HepG2 (cell line): Measurements from ENCODE around the gene GLUD2. TPM values are rescaled to one million over a fixed set of nuclear protein-coding genes. Genes with fewer than 3 reads are reported as not detected.

Source experiments
- ATAC-seq: fragments of 200-7000 bp; cut with Tn5 transposase; 3 replicates; pipeline ENCODE4 v1.9.1; 2020; ENCODE audit warnings: mild to moderate bottlenecking, moderate library complexity
- BruUV-seq: library from RNA; stranded (reverse); fragments of 400-500 nt; replicated peaks from 2 replicates; lab custom pipeline; 2021; lab: Mats Ljungman, UMichigan
- CTCF ChIA-PET: fragments of 300-600 bp; formaldehyde crosslinking; extraction: SDS; loops from one replicate; lab custom pipeline; 2021; ENCODE audit warnings: low total read pairs, inconsistent platforms, low intra/inter-chr PET ratio; lab: Yijun Ruan, JAX
- POLR2A ChIA-PET: fragments of 350-600 bp; sonication (Branson Sonifier 250); formaldehyde crosslinking; loops from one replicate; lab custom pipeline; 2020; ENCODE audit warnings: antibody characterized with exemption, inconsistent platforms; lab: Yijun Ruan, JAX
- DNase-seq: peaks from one replicate; pipeline ENCODE4 v3.0.0-alpha.2; 2015; ENCODE audit warnings: low spot score
- FAIRE-seq: peaks from 3 replicates; lab custom pipeline; 2011; peaks lifted over from hg19 to GRCh38; lab: Jason Lieb, UNC
- H2AFZ ChIP-seq: one replicate; pipeline ENCODE4 v1.6.1; 2011; ENCODE audit warnings: low read length, inconsistent platforms
- H3K27ac ChIP-seq: fragments of 300-600 bp; 3 replicates; pipeline ENCODE4 v1.8.0; 2011; ENCODE audit warnings: mixed run types, mild to moderate bottlenecking, mixed read lengths, low read length, inconsistent platforms; ENCODE audit not compliant: insufficient read depth; ENCODE audit errors: extremely low read length
- H3K27me3 ChIP-seq, 2 experiments: fragments of 200-600 bp in 1 of 2; 2 replicates in 1 of 2; 3 replicates in 1 of 2; pipeline versions ENCODE4 v1.6.0 to v1.8.0; 2011; ENCODE audit warnings: low read length in 2 of 2, mild to moderate bottlenecking in 2 of 2, moderate library complexity in 2 of 2, inconsistent platforms in 1 of 2; ENCODE audit not compliant: insufficient read depth in 2 of 2, control insufficient read depth in 1 of 2
- H3K36me3 ChIP-seq, 2 experiments: fragments of 200-600 bp in 1 of 2; replicated peaks in 1 of 2; 2 replicates in 1 of 2; 3 replicates in 1 of 2; pipeline versions ENCODE4 v1.5.1 to v1.8.0; 2011; ENCODE audit warnings: low read length in 2 of 2, inconsistent platforms in 1 of 2; ENCODE audit not compliant: insufficient read depth in 2 of 2, control insufficient read depth in 1 of 2
- H3K4me1 ChIP-seq: 2 replicates; pipeline ENCODE4 v1.5.1; 2012; ENCODE audit warnings: low read length, inconsistent platforms; ENCODE audit not compliant: insufficient read depth
- H3K4me2 ChIP-seq: 2 replicates; pipeline ENCODE4 v1.6.0; 2011; ENCODE audit warnings: low read depth, low read length, inconsistent platforms
- H3K4me3 ChIP-seq, 3 experiments: fragments of 200-600 bp in 1 of 3; sonication (generic), shearing (Covaris generic) in 1 of 3; replicated peaks in 1 of 3; 2 replicates each; pipeline ENCODE4 v1.5.1; 2011 to 2016; ENCODE audit warnings: low read length in 3 of 3, inconsistent platforms in 2 of 3, low read depth in 2 of 3, mild to moderate bottlenecking in 2 of 3, control low read depth in 1 of 3, mixed read lengths in 1 of 3; ENCODE audit not compliant: insufficient read depth in 1 of 3
- H3K79me2 ChIP-seq: one replicate; pipeline ENCODE4 v1.6.1; 2011; ENCODE audit warnings: low read length, inconsistent platforms; ENCODE audit not compliant: insufficient read depth
- H3K9ac ChIP-seq: 2 replicates; pipeline ENCODE4 v1.6.0; 2011; ENCODE audit warnings: mild to moderate bottlenecking, low read depth, low read length, inconsistent platforms; ENCODE audit not compliant: insufficient read depth
- H3K9me3 ChIP-seq: 2 replicates; pipeline ENCODE4 v1.5.1; 2012; ENCODE audit warnings: mild to moderate bottlenecking, low read length
- H4K20me1 ChIP-seq: 2 replicates; pipeline ENCODE4 v1.6.0; 2011; ENCODE audit warnings: inconsistent platforms, mild to moderate bottlenecking, low read length, moderate library complexity; ENCODE audit not compliant: insufficient read depth
- FOSL2 ChIP-seq: sonication (generic); formaldehyde crosslinking; IDR thresholded peaks from 2 replicates; pipeline ENCODE4 v1.4.0; 2020; ENCODE audit warnings: missing genetic modification reagents
- KMT2A ChIP-seq: sonication (generic); formaldehyde crosslinking; IDR thresholded peaks from 2 replicates; pipeline ENCODE4 v1.4.0; 2020; ENCODE audit warnings: missing genetic modification reagents
- PRDM15 ChIP-seq: sonication (generic); formaldehyde crosslinking; IDR thresholded peaks from 2 replicates; pipeline ENCODE4 v1.4.0; 2020; ENCODE audit warnings: missing genetic modification reagents
- ZNF235 ChIP-seq: sonication (generic); formaldehyde crosslinking; IDR thresholded peaks from 2 replicates; pipeline ENCODE4 v1.8.1; 2023; ENCODE audit warnings: mild to moderate bottlenecking, missing genetic modification reagents, borderline replicate concordance
- ZNF644 ChIP-seq: IDR thresholded peaks from 2 replicates; pipeline ENCODE4 v1.6.1; 2016; ENCODE audit warnings: low read depth
- WGBS: methylation state at CpG from one replicate; pipeline ENCODE4 v1.1.6; 2017; ENCODE audit warnings: low lambda C conversion rate; 5-methylcytosine and 5-hydroxymethylcytosine counted together
- in situ Hi-C: cut with HindIII; loops from 2 replicates; pipeline ENCODE4 v1.10.0; 2017; ENCODE audit warnings: low pct_unique_long_range_greater_than_20kb; ENCODE audit not compliant: extremely low pct_ligation_motif_present
- intact Hi-C: fragments of 100-400 bp; cut with micrococcal nuclease; formaldehyde crosslinking; loops from one replicate; pipeline ENCODE4 v1.10.0; 2022; ENCODE audit not compliant: unreplicated experiment
- polyA plus RNA-seq, 8 experiments: library from polyadenylated mRNA; depleted of rRNA in 3 of 8; stranded (reverse) in 7 of 8; unstranded in 1 of 8; fragments of >200 nt; fragmentation: Illumina TruSeq in 4 of 8; extraction: Trizol in 4 of 8; gene quantifications; 2 replicates each; pipeline versions ENCODE4 v1.2.1 to v1.2.3, GENCODE V29; 2011 to 2016; ENCODE audit warnings: low read depth in 4 of 8, missing spikeins in 1 of 8, mixed read lengths in 1 of 8; ENCODE audit not compliant: insufficient read depth in 1 of 8
- total RNA-seq, 5 experiments: library from RNA; depleted of rRNA; stranded (reverse); fragments of >200 nt; fragmentation: Illumina TruSeq; extraction: Trizol; gene quantifications; 2 replicates each; pipeline ENCODE4 v1.2.3, GENCODE V29; 2016; ENCODE audit warnings: low read depth in 1 of 5

Gene GLUD2
- total and polyA plus RNA-seq, 2 of the 13 experiments (the other 11 are each of a cell fraction or from before 2014, with no cell fraction given), result 3.4 to 8.0 TPM

GRCh38 chrX:121010218-121010617 is 37.2 kb upstream of the GLUD2 start:
- FAIRE-seq (no peak), ATAC-seq (no peak), DNase-seq (peak; percentile 59)
- ChIA-PET CTCF (no interaction called here), POLR2A (interaction anchor here (1.6 to 3.5 kb wide), 2 partner anchors 74 to 233 kb away, joined by 5 to 21 read pairs; no protein-coding TSS in a partner anchor)
- Histone ChIP-seq H3K4me2 (no peak overlapping the region), H3K27ac (peak overlapping the region; percentile 81), H2AFZ (no peak overlapping the region), H3K4me1 (peaks cover 63% of the 10 kb centered on the region), H3K27me3 (no peaks in the 10 kb centered on the region), H3K4me3 (no peak overlapping the region), H3K9me3 (peaks cover 6% of the 10 kb centered on the region), H3K9ac (no peak overlapping the region), H4K20me1 (no peaks in the 10 kb centered on the region), H3K79me2 (no peaks in the 10 kb centered on the region), H3K36me3 (no peaks in the 10 kb centered on the region)
- TF ChIP-seq KMT2A (CRISPR knock-in tag) (no peak), FOSL2 (peak; percentile 77), ZNF235 (no peak), ZNF644 (CRISPR knock-in tag) (peak; percentile 53; the same call in 1 of the 2 replicates), PRDM15 (CRISPR knock-in tag) (no peak)
- in situ Hi-C loops, result no loop called here
- BruUV-seq, result no TSS peak
- intact Hi-C loops, result loop anchor here (2.0 kb wide), 1 partner anchor 75 kb away; no protein-coding TSS in a partner anchor
- 43% methylated on average over 4 of the region's 4 CpGs for WGBS
